ENCODE data around the gene LDLRAD3.

Gene LDLRAD3

DNA sequence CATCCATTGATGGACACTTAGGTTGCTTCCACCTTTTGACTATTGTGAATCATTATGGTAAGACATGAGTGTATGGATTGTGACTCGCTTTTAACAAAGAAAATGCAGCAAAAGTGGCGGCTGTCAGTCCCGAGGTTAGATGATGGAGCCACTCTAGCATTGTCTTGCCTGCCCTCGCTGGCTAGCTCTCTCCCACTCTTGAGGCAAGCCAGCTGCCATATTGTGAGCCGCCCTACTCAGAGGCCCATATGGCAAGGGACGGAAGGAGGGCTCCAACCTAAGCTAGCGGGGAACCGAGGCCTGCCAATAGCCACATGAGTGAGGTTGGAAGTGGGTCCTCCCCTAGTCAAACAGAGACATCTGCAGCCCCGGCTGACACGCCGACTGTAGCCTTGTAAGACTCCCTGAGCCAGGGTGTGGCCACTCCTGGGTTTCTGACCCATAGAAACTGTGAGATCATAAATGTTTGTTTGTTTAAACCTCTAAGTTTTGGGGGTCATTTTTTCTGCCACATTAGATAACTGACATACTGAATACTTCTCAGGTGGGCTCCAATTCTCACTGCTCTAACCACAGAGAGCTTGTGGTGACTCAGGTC, 160.2 kb downstream of the LDLRAD3 start:
- H3K9me3 ChIP-seq (replicated peaks; ENCODE audit: low read length): no peaks in the 10 kb centered on the region
- H3K4me1 ChIP-seq (ENCODE audit: control insufficient read depth, insufficient read depth, low read length): no peaks in the 10 kb centered on the region
- peaks cover 19% of the 10 kb centered on the region for H3K36me3 ChIP-seq (ENCODE audit: insufficient read depth, low read length)

GRCh38 chr11:36104660-36104992, 160.8 kb downstream of the LDLRAD3 start:
- H3K36me3 ChIP-seq (ENCODE audit: insufficient read depth, low read length): peaks cover 13% of the 10 kb centered on the region
- no peaks in the 10 kb centered on the region for H3K4me1 ChIP-seq (ENCODE audit: control insufficient read depth, insufficient read depth, low read length)
- no peak overlapping the region for H3K9ac ChIP-seq (ENCODE audit: low read depth, low read length)
- H3K4me2 ChIP-seq (ENCODE audit: low read length): no peak overlapping the region
- no peak overlapping the region for H3K4me3 ChIP-seq (ENCODE audit: low read length)
- H3K9me3 ChIP-seq (replicated peaks; ENCODE audit: low read length): no peaks in the 10 kb centered on the region
- no peaks in the 10 kb centered on the region for H3K27me3 ChIP-seq (ENCODE audit: control insufficient read depth, insufficient read depth, low read length)

More for the DNA sequence above, 160.2 kb downstream of the LDLRAD3 start:
- no peak overlapping the region for H3K9ac ChIP-seq (ENCODE audit: low read depth, low read length)
- H3K4me2 ChIP-seq (ENCODE audit: low read length): no peak overlapping the region
- H3K4me3 ChIP-seq (ENCODE audit: low read length): no peak overlapping the region
- no peaks in the 10 kb centered on the region for H3K27me3 ChIP-seq (ENCODE audit: control insufficient read depth, insufficient read depth, low read length)

GRCh38 chr11:36105743-36106581, 162.1 kb downstream of the LDLRAD3 start:
- Histone ChIP-seq H3K4me1 (ENCODE audit: control insufficient read depth, insufficient read depth, low read length) (no peaks in the 10 kb centered on the region), H3K36me3 (ENCODE audit: insufficient read depth, low read length) (peaks cover 5% of the 10 kb centered on the region), H3K9me3 (replicated peaks; ENCODE audit: low read length) (no peaks in the 10 kb centered on the region), H3K4me2 (ENCODE audit: low read length) (no peak overlapping the region), H3K9ac (ENCODE audit: low read depth, low read length) (no peak overlapping the region), H3K4me3 (ENCODE audit: low read length) (no peak overlapping the region), H3K27me3 (ENCODE audit: control insufficient read depth, insufficient read depth, low read length) (no peaks in the 10 kb centered on the region)

- H3K4me3 ChIP-seq (ENCODE audit: low read length): no peak overlapping the region
- H3K4me2 ChIP-seq (ENCODE audit: low read length): no peak overlapping the region
- H3K27me3 ChIP-seq (ENCODE audit: control insufficient read depth, insufficient read depth, low read length): no peaks in the 10 kb centered on the region
- H3K9me3 ChIP-seq (replicated peaks; ENCODE audit: low read length): peaks cover 4% of the 10 kb centered on the region
- H3K9ac ChIP-seq (ENCODE audit: low read depth, low read length): no peak overlapping the region
- no peaks in the 10 kb centered on the region for H3K4me1 ChIP-seq (ENCODE audit: control insufficient read depth, insufficient read depth, low read length)
- peaks cover 5% of the 10 kb centered on the region for H3K36me3 ChIP-seq (ENCODE audit: insufficient read depth, low read length)
Measured at GRCh38 chr11:36107547-36107946, 163.7 kb downstream of the LDLRAD3 start.

- Histone ChIP-seq H3K27me3 (ENCODE audit: control insufficient read depth, insufficient read depth, low read length) (no peaks in the 10 kb centered on the region), H3K4me3 (ENCODE audit: low read length) (no peak overlapping the region), H3K4me2 (ENCODE audit: low read length) (no peak overlapping the region), H3K36me3 (ENCODE audit: insufficient read depth, low read length) (peaks cover 5% of the 10 kb centered on the region), H3K4me1 (ENCODE audit: control insufficient read depth, insufficient read depth, low read length) (no peaks in the 10 kb centered on the region), H3K9me3 (replicated peaks; ENCODE audit: low read length) (peaks cover 4% of the 10 kb centered on the region), H3K9ac (ENCODE audit: low read depth, low read length) (no peak overlapping the region)
Measured at GRCh38 chr11:36108881-36109589, 165.2 kb downstream of the LDLRAD3 start.

- Histone ChIP-seq H3K4me2 (ENCODE audit: low read length) (no peak overlapping the region), H3K36me3 (ENCODE audit: insufficient read depth, low read length) (peaks cover 5% of the 10 kb centered on the region), H3K27me3 (ENCODE audit: control insufficient read depth, insufficient read depth, low read length) (no peaks in the 10 kb centered on the region), H3K4me3 (ENCODE audit: low read length) (no peak overlapping the region), H3K9me3 (replicated peaks; ENCODE audit: low read length) (peaks cover 4% of the 10 kb centered on the region), H3K9ac (ENCODE audit: low read depth, low read length) (no peak overlapping the region), H3K4me1 (ENCODE audit: control insufficient read depth, insufficient read depth, low read length) (no peaks in the 10 kb centered on the region)
Measured at GRCh38 chr11:36109590-36109849, 165.7 kb downstream of the LDLRAD3 start.

- H3K4me3 ChIP-seq (ENCODE audit: low read length): no peak overlapping the region
- H3K36me3 ChIP-seq (ENCODE audit: insufficient read depth, low read length): peaks cover 5% of the 10 kb centered on the region
- no peak overlapping the region for H3K9ac ChIP-seq (ENCODE audit: low read depth, low read length)
- H3K27me3 ChIP-seq (ENCODE audit: control insufficient read depth, insufficient read depth, low read length): no peaks in the 10 kb centered on the region
- peaks cover 4% of the 10 kb centered on the region for H3K9me3 ChIP-seq (replicated peaks; ENCODE audit: low read length)
- H3K4me2 ChIP-seq (ENCODE audit: low read length): no peak overlapping the region
- no peaks in the 10 kb centered on the region for H3K4me1 ChIP-seq (ENCODE audit: control insufficient read depth, insufficient read depth, low read length)
Measured at GRCh38 chr11:36109850-36110606, 166.2 kb downstream of the LDLRAD3 start.

GRCh38 chr11:36110668-36111410, 167.0 kb downstream of the LDLRAD3 start:
- Histone ChIP-seq H3K4me1 (ENCODE audit: control insufficient read depth, insufficient read depth, low read length) (no peaks in the 10 kb centered on the region), H3K36me3 (ENCODE audit: insufficient read depth, low read length) (peaks cover 4% of the 10 kb centered on the region), H3K4me3 (ENCODE audit: low read length) (no peak overlapping the region), H3K9ac (ENCODE audit: low read depth, low read length) (no peak overlapping the region), H3K27me3 (ENCODE audit: control insufficient read depth, insufficient read depth, low read length) (no peaks in the 10 kb centered on the region), H3K9me3 (replicated peaks; ENCODE audit: low read length) (peaks cover 4% of the 10 kb centered on the region), H3K4me2 (ENCODE audit: low read length) (no peak overlapping the region)

- no peak overlapping the region for H3K4me2 ChIP-seq (ENCODE audit: low read length)
- no peaks in the 10 kb centered on the region for H3K27me3 ChIP-seq (ENCODE audit: control insufficient read depth, insufficient read depth, low read length)
- peaks cover 4% of the 10 kb centered on the region for H3K9me3 ChIP-seq (replicated peaks; ENCODE audit: low read length)
- H3K4me1 ChIP-seq (ENCODE audit: control insufficient read depth, insufficient read depth, low read length): no peaks in the 10 kb centered on the region
- no peak overlapping the region for H3K4me3 ChIP-seq (ENCODE audit: low read length)
- no peak overlapping the region for H3K9ac ChIP-seq (ENCODE audit: low read depth, low read length)
- no peaks in the 10 kb centered on the region for H3K36me3 ChIP-seq (ENCODE audit: insufficient read depth, low read length)
Measured at GRCh38 chr11:36114095-36114494, 170.2 kb downstream of the LDLRAD3 start.

DNA sequence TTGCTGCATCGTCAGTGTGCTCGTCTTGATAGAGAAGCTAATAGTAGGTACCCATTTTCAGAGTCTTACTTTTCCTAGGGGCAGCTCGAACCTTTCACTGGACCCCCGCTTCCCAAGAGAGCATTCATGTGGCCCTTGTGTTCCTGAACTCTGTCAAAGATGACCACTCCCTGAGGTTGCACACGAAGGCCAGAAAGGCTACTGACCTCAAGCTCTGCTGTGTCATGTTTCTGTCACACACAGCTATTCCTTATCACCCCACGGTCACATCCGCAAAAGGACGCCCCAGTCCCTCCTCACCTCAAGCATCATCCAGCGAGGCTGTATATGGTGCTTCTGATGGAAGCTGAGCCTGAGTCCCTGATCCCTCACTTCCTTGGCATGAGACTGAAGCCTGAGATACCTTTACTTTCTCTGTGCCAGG, 171.5 kb downstream of the LDLRAD3 start:
- Histone ChIP-seq H3K4me2 (ENCODE audit: low read length) (no peak overlapping the region), H3K9me3 (replicated peaks; ENCODE audit: low read length) (peaks cover 4% of the 10 kb centered on the region), H3K9ac (ENCODE audit: low read depth, low read length) (no peak overlapping the region), H3K4me1 (ENCODE audit: control insufficient read depth, insufficient read depth, low read length) (peaks cover 5% of the 10 kb centered on the region), H3K27me3 (ENCODE audit: control insufficient read depth, insufficient read depth, low read length) (no peaks in the 10 kb centered on the region), H3K4me3 (ENCODE audit: low read length) (no peak overlapping the region), H3K36me3 (ENCODE audit: insufficient read depth, low read length) (no peaks in the 10 kb centered on the region)

DNA sequence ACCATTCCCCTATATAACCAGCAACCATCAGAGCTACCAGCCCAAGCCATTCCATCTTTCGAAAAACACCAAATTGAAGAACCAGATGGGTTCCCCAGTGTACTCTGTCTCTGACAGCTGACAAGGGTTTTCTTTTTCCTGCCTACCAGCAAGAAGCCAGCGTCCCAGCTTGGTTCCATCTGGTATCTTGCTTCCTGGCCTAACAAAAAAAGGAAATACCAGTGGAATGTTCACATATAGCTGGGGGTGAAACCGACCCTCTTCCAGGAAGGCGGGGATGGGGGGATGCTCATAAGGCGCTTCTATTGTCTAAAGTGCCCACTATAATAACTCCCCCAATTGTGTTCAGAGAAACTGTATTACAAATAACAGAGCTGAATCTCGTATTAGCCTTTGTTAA, 172.3 kb downstream of the LDLRAD3 start:
- Histone ChIP-seq H3K36me3 (ENCODE audit: insufficient read depth, low read length) (no peaks in the 10 kb centered on the region), H3K4me1 (ENCODE audit: control insufficient read depth, insufficient read depth, low read length) (peaks cover 5% of the 10 kb centered on the region), H3K27me3 (ENCODE audit: control insufficient read depth, insufficient read depth, low read length) (no peaks in the 10 kb centered on the region), H3K4me3 (ENCODE audit: low read length) (no peak overlapping the region), H3K4me2 (ENCODE audit: low read length) (no peak overlapping the region), H3K9ac (ENCODE audit: low read depth, low read length) (no peak overlapping the region), H3K9me3 (replicated peaks; ENCODE audit: low read length) (peaks cover 4% of the 10 kb centered on the region)
